Stimulated activated naive CD8-positive, alpha-beta T cell treated with anti-CD3 and anti-CD28 coated beads, Interleukin-15, amount 100 ng/mL, for 72 hours (primary cell): ENCODE data around the gene MYO5C.
"Not testable (repeated sequence)": the region's sequence is repeated elsewhere in the genome, so short reads cannot be mapped to it uniquely, and the experiment has no call there.

ENCODE experiments used
- ATAC-seq: fragments of 150-1000 bp; cut with Tn5 transposase; 2 replicates; pipeline ENCODE4 v1.10.0; 2021; ENCODE audit warnings: mild to moderate bottlenecking, moderate library complexity
- DNase-seq, 2 donors: peaks; one replicate each; pipeline ENCODE4 v3.0.0; 2021 to 2022
- H3K27ac Mint-ChIP-seq, 2 donors: one replicate each; pipeline ENCODE4 v1.8.0; 2022; ENCODE audit warnings: mild to moderate bottlenecking in 2 of 2, mixed read lengths in 2 of 2, moderate library complexity in 2 of 2
- H3K27me3 Mint-ChIP-seq: one replicate; pipeline ENCODE4 v1.8.0; 2022; ENCODE audit warnings: mixed read lengths
- H3K4me1 Mint-ChIP-seq: one replicate; pipeline ENCODE4 v1.8.0; 2022; ENCODE audit warnings: mild to moderate bottlenecking, mixed read lengths
- H3K4me3 Mint-ChIP-seq, 2 donors: one replicate each; pipeline ENCODE4 v1.8.0; 2022; ENCODE audit warnings: mild to moderate bottlenecking in 2 of 2, mixed read lengths in 2 of 2, moderate library complexity in 1 of 2
- H3K9me3 Mint-ChIP-seq, 2 donors: one replicate each; pipeline ENCODE4 v1.8.0; 2022; ENCODE audit warnings: mixed read lengths in 2 of 2

Gene MYO5C

GRCh38 chr15:52288986-52289385 lies 6.6 kb downstream of the MYO5C start:
- no peak for ATAC-seq
- Mint-ChIP-seq H3K27me3 (peaks cover 19% of the 10 kb centered on the region), H3K4me1 (peaks cover 5% of the 10 kb centered on the region), H3K4me3 (no peak overlapping the region), H3K27ac (no peak overlapping the region), H3K9me3 (no peaks in the 10 kb centered on the region)
- no peak for DNase-seq

DNA sequence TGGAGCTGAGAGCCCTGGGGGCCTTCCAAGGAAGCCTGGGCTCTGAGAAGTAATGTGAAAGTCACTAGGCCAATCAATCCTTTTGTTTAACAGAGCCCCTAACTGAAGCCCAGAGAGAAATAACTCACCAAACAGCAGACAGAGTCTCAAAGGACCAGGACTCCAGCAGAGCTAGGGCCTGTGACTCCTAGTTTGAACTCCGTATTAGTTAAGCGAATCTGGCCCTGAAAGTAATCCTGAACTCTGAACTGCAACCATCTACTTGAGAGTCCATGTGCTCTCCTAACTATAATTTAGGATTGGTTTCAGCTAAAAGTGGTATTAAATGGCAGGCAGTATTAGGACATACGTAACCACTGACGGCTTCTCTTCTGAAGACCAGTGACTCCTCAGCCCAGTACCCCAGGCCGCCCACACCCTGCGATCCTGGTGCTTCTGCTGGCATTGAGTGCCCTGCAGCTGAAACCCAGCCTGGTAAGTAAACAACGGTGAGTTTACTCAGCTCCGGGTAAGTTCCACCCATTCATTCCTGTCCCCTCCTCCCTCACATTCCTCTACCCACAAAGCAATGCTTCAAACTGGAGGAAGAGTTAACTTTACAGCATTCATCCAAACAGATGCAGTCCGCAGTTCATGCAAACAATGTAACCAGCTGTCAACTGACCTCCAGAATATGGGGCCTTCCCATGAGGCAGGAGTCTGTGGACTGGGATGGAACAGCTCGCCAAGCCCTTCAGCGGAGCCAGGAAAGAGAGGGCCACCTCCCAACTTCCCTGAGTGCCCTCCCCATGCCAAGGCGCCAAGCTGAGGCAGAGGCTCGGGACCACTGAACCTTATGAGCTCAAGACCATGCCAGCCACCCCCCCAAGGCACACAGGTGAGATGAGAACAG lies 7.3 kb downstream of the MYO5C start:
- ATAC-seq (no peak), DNase-seq (no peak)
- Mint-ChIP-seq H3K27ac (no peak overlapping the region), H3K9me3 (no peaks in the 10 kb centered on the region), H3K27me3 (peaks cover 12% of the 10 kb centered on the region), H3K4me1 (peaks cover 5% of the 10 kb centered on the region), H3K4me3 (no peak overlapping the region)

- ATAC-seq (no peak), DNase-seq (no peak)
- no peaks in the 10 kb centered on the region for H3K9me3 Mint-ChIP-seq
- peaks cover 5% of the 10 kb centered on the region for H3K4me1 Mint-ChIP-seq
- H3K27ac Mint-ChIP-seq = peak overlapping the region in 1 of 2 donors; percentile 27
- no peak overlapping the region for H3K4me3 Mint-ChIP-seq
- peaks cover under 1% of the 10 kb centered on the region for H3K27me3 Mint-ChIP-seq
These were observed 8.5 kb downstream of the MYO5C start for GRCh38 chr15:52287114-52287513.

DNA sequence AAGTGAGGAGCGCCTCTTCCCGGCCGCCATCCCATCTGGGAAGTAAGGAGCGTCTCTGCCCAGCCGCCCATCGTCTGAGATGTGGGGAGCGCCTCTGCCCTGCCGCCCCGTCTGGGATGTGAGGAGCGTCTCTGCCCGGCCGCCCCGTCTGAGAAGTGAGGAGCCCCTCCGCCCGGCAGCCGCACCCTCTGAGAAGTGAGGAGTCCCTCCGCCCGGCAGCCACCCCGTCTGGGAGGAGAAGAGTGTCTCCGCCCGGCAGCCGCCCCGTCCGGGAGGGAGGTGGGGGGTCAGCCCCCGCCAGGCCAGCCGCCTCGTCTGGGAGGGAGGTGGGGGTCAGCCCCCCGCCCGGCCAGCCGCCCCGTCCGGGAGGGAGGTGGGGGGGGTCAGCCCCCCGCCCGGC lies 9.7 kb downstream of the MYO5C start:
- ATAC-seq, H3K4me3 Mint-ChIP-seq, H3K9me3 Mint-ChIP-seq, H3K4me1 Mint-ChIP-seq, H3K27me3 Mint-ChIP-seq, DNase-seq, H3K27ac Mint-ChIP-seq: not testable (repeated sequence)

DNA sequence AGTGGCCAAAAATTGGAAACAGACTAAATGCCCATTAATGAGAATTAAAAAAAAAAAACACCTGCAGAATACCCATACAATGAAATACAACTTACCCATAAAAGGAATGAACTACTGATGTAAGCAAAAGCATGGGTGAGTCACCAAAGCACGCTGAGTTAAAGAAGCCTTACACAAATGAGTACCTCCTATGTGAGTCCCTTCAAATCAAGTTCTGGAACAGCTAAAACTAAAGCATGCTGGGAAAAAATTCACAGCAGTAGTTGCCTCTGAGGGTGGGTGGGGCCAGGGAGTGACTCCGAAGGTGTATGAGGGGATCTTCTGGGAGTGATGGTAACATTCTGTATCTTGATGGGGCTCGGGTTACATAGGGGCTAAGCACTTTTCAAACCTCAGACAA lies 11.4 kb downstream of the MYO5C start:
- H3K9me3 Mint-ChIP-seq = no peaks in the 10 kb centered on the region
- DNase-seq (no peak), ATAC-seq (no peak)
- no peak overlapping the region for H3K4me3 Mint-ChIP-seq
- no peaks in the 10 kb centered on the region for H3K4me1 Mint-ChIP-seq
- H3K27me3 Mint-ChIP-seq = no peaks in the 10 kb centered on the region
- H3K27ac Mint-ChIP-seq = no peak overlapping the region

- no peaks in the 10 kb centered on the region for H3K27me3 Mint-ChIP-seq
- H3K4me3 Mint-ChIP-seq = no peak overlapping the region
- ATAC-seq (no peak), DNase-seq (no peak)
- no peaks in the 10 kb centered on the region for H3K9me3 Mint-ChIP-seq
- H3K27ac Mint-ChIP-seq = no peak overlapping the region
- no peaks in the 10 kb centered on the region for H3K4me1 Mint-ChIP-seq
These were observed 12.3 kb downstream of the MYO5C start for GRCh38 chr15:52283281-52283680.

- Mint-ChIP-seq H3K27ac (no peak overlapping the region), H3K9me3 (no peaks in the 10 kb centered on the region), H3K4me3 (no peak overlapping the region), H3K4me1 (no peaks in the 10 kb centered on the region), H3K27me3 (no peaks in the 10 kb centered on the region)
- peak; percentile 26 for ATAC-seq
- no peak for DNase-seq
These were observed 13.2 kb downstream of the MYO5C start for GRCh38 chr15:52282418-52282817.

DNA sequence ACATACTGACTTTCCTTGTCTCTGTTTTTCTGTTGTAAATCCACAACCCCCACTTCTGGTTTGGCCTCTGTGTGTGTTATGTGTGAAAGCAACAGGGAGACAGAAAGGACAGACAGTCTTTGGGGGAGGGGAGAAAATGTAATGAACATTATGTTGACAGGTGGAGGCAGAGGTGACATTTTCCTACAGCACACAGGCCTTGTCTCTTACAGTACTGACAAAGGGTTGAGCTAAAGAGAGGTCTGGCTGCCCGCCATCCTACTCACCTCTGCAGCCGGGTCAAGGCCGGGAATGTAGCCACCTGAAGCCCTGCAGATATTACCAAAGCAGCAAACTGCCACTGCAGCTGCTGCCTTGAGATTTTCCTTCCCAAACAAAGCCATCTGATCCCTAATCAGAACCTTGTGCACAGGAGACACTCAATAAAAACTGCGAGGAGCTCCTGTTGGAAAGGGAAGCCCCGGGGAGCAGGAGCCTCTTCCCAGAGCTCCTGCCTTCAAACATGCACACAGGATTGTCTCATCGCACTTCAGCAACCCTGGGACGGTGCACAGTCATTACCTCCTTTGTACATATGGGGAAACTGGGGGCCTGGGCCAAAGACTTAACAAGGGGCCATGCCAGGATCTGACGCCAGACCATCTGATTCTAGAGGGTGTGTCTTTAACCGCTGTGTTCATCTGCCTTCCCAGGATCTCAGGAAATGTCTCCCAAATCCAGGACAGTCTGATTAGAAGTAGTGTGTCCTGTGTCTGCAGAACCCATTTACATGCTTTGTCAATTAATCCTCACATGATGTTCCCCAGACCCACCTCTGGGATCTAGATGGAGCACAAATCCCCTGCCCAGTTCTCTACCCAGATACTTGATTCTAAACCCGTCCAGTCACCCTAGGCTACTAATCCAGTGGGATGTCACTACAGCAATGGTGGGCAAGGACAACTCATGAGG lies 14.2 kb downstream of the MYO5C start:
- ATAC-seq = no peak
- Mint-ChIP-seq H3K27me3 (no peaks in the 10 kb centered on the region), H3K27ac (no peak overlapping the region), H3K9me3 (no peaks in the 10 kb centered on the region), H3K4me1 (no peaks in the 10 kb centered on the region), H3K4me3 (no peak overlapping the region)
- no peak for DNase-seq

DNA sequence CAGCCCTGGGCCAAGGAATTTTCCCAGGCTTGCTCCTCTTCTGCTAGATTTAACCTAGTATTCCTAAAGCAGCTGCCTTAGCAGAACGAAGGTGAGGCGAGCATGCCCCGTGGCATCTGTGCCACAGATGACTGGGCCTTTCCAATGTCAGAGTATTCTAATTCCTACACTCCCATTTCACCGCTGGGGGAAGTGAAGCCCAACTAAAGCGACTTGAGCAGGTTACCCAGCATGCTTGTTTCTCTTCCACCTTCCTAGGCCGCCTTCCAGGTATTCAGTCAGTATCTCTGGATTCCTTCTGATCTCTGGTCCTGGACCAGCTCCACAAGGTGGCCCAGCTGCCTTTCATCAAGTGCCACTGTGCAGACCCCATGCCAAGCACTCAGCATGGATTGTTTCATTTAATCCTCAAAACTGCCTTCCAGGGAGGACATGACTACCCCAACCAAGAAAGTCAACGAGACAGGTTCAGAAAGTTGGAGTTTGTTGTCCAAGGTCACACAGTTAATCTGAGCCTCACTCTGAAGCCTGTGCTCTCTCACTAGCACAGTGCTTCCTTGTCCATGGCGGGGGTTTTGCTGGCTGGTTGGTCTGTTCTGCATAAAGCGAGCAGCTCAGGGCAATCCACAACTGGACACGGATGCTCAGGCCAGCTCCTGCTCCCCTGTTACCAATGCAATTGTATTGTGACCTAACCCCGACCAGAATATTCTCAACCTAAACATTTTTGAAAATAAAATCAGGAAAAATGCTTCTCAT lies 15.1 kb downstream of the MYO5C start:
- H3K27ac Mint-ChIP-seq = no peak overlapping the region
- no peaks in the 10 kb centered on the region for H3K9me3 Mint-ChIP-seq
- DNase-seq (no peak), ATAC-seq (no peak)
- H3K27me3 Mint-ChIP-seq = no peaks in the 10 kb centered on the region
- H3K4me3 Mint-ChIP-seq = no peak overlapping the region
- H3K4me1 Mint-ChIP-seq = no peaks in the 10 kb centered on the region

- H3K27ac Mint-ChIP-seq = no peak overlapping the region
- no peak overlapping the region for H3K4me3 Mint-ChIP-seq
- no peaks in the 10 kb centered on the region for H3K27me3 Mint-ChIP-seq
- DNase-seq (no peak), ATAC-seq (no peak)
- no peaks in the 10 kb centered on the region for H3K9me3 Mint-ChIP-seq
- no peaks in the 10 kb centered on the region for H3K4me1 Mint-ChIP-seq
These were observed 16.8 kb downstream of the MYO5C start for GRCh38 chr15:52278636-52279367.

- Mint-ChIP-seq H3K27me3 (no peaks in the 10 kb centered on the region), H3K4me3 (no peak overlapping the region), H3K9me3 (no peaks in the 10 kb centered on the region), H3K27ac (no peak overlapping the region), H3K4me1 (no peaks in the 10 kb centered on the region)
- ATAC-seq (no peak), DNase-seq (no peak)
These were observed 17.5 kb downstream of the MYO5C start for GRCh38 chr15:52278135-52278534.

DNA sequence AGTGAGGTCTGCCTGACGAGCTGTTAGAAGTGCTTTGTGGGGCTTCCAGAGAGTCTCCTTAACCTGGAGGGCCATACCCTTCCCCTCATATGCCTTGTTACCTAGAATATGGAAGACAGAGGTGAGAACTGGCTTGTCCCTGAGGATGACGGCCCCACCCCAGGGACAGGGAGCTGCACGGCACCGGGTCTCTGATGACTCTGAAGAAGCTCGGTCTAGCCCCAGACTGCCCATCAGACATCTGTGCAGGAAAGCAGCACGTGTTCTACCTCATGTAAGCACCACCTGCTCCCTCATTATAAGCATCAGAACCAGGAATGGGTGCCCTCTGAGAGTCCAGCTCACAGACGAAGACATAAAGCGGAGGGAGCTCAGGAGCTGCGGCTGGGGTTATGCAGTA lies 18.0 kb downstream of the MYO5C start:
- H3K27ac Mint-ChIP-seq = peak overlapping the region in 1 of 2 donors; percentile 16
- no peaks in the 10 kb centered on the region for H3K27me3 Mint-ChIP-seq
- no peak for DNase-seq
- no peak for ATAC-seq
- no peaks in the 10 kb centered on the region for H3K4me1 Mint-ChIP-seq
- no peak overlapping the region for H3K4me3 Mint-ChIP-seq
- no peaks in the 10 kb centered on the region for H3K9me3 Mint-ChIP-seq

- Mint-ChIP-seq H3K27ac (no peak overlapping the region), H3K9me3 (no peaks in the 10 kb centered on the region), H3K4me3 (no peak overlapping the region), H3K27me3 (no peaks in the 10 kb centered on the region), H3K4me1 (no peaks in the 10 kb centered on the region)
- ATAC-seq (no peak), DNase-seq (no peak)
These were observed 19.3 kb downstream of the MYO5C start for GRCh38 chr15:52276256-52276770.

GRCh38 chr15:52263563-52264282 lies 31.9 kb downstream of the MYO5C start:
- Mint-ChIP-seq H3K27ac (peak overlapping the region; percentile 42 to 92), H3K4me3 (peak overlapping the region; percentile 29 to 70), H3K9me3 (no peaks in the 10 kb centered on the region), H3K27me3 (no peaks in the 10 kb centered on the region), H3K4me1 (peaks cover 43% of the 10 kb centered on the region)
- DNase-seq (no peak), ATAC-seq (no peak)
